Lung (tissue), 12 donors: ENCODE results near the gene HCFC1. TPM values are rescaled to one million over a fixed set of nuclear protein-coding genes. Genes with fewer than 3 reads are reported as not detected.
A peak's percentile ranks its signal among the peaks of the same experiment; 100 is the strongest.
"Not testable (repeated sequence)": the region's sequence is repeated elsewhere in the genome, so short reads cannot be mapped to it uniquely, and the experiment has no call there.

Source experiments
- ATAC-seq: fragments of 200-7000 bp; cut with Tn5 transposase; one replicate; pipeline ENCODE4 v1.9.1; 2020; ENCODE audit warnings: moderate number of reproducible peaks; ENCODE audit not compliant: insufficient read depth, low FRiP score
- DNase-seq, 3 donors: peaks; one replicate each; pipeline ENCODE4 v3.0.0-alpha.2; 2013 to 2017
- H3K27ac ChIP-seq, 2 donors: one replicate each; pipeline ENCODE4 v1.5.1; 2013; ENCODE audit warnings: mild to moderate bottlenecking in 2 of 2, moderate library complexity in 2 of 2, control low read depth in 1 of 2, inconsistent platforms in 1 of 2, low read depth in 1 of 2, low read length in 1 of 2
- H3K27me3 ChIP-seq, 3 donors: one replicate each; pipeline ENCODE4 v1.5.1; 2013; ENCODE audit warnings: low read length in 2 of 3; ENCODE audit not compliant: control insufficient read depth in 3 of 3, insufficient read depth in 3 of 3
- H3K36me3 ChIP-seq, 4 donors: one replicate each; pipeline ENCODE4 v1.5.1; 2013; ENCODE audit warnings: low read length in 4 of 4, mild to moderate bottlenecking in 1 of 4, moderate library complexity in 1 of 4; ENCODE audit not compliant: control insufficient read depth in 4 of 4, insufficient read depth in 4 of 4
- H3K4me1 ChIP-seq, 5 donors: one replicate each; pipeline ENCODE4 v1.5.1; 2013; ENCODE audit warnings: low read length in 5 of 5, mild to moderate bottlenecking in 2 of 5, moderate library complexity in 1 of 5; ENCODE audit not compliant: control insufficient read depth in 5 of 5, insufficient read depth in 5 of 5
- H3K4me3 ChIP-seq: one replicate; pipeline ENCODE4 v1.5.1; 2013; ENCODE audit warnings: mild to moderate bottlenecking, control low read depth, moderate library complexity
- H3K9ac ChIP-seq, 2 donors: one replicate each; pipeline ENCODE4 v1.5.1; 2013; ENCODE audit warnings: low read length in 2 of 2, control low read depth in 1 of 2; ENCODE audit not compliant: insufficient read depth in 1 of 2
- H3K9me3 ChIP-seq, 4 donors: one replicate each; pipeline ENCODE4 v1.5.1; 2013; ENCODE audit warnings: low read length in 3 of 4, mild to moderate bottlenecking in 1 of 4, moderate library complexity in 1 of 4; ENCODE audit not compliant: control insufficient read depth in 4 of 4, insufficient read depth in 3 of 4
- WGBS, 2 donors: extraction: QIAGEN DNeasy Blood & Tissue Kit; methylation state at CpG; one replicate each; pipeline ENCODE4 v1.1.7; 2013; 5-methylcytosine and 5-hydroxymethylcytosine counted together
- polyA plus RNA-seq, 2 donors: library from polyadenylated mRNA; stranded (reverse); fragments of 200-250 nt; gene quantifications; one replicate each; pipeline ENCODE4 v1.2.1, GENCODE V29; 2013
- total RNA-seq, 2 donors: library from RNA; depleted of rRNA in 1 of 2; stranded (reverse); fragments of >200 nt in 1 of 2; gene quantifications; one replicate each; pipeline ENCODE4 v1.2.1, GENCODE V29; 2014 to 2021
- TF ChIP-seq, protein P1 (sequence below): IDR thresholded peaks from 2 replicates; pipeline ENCODE4 v1.5.1; 2012; ENCODE audit warnings: mild to moderate bottlenecking; ENCODE audit errors: control extremely low read depth, extremely low read depth
- donor health status: control.
- donor health status: control.
- donor health status: Bipolar disorder and iron deficiency.
- donor health status: healthy.
- donor health status: DM: yes; HTN: yes; CAD: no.

Gene HCFC1
- total and polyA plus RNA-seq, 4 donors = 10.7 to 59.4 (median 24.1) TPM

DNA sequence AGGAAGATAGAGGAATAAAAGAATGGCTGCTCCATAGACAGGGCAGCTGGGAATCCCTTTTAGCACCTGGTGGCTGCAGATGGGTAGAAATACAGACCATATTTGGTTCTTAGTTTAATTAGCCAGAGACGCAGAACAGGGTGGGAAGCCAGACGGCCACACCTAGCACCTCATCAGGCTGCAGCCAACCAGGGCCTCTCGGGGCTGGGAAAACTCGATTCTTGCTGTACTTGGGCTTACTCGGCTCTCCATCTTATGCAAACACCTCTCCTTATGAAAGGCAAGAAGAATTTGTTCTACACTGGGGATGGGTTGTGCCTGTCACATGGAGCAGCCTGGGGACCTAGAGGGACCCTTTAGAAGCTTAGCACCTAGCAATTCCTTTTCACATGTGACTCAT is 28.4 kb upstream of the HCFC1 start:
- Histone ChIP-seq H3K4me3 (no peak overlapping the region), H3K9ac (no peak overlapping the region), H3K27ac (no peak overlapping the region), H3K27me3 (peaks cover 0 to 22% (median 0%) of the 10 kb centered on the region in 3 donors), H3K9me3 (peaks cover 0 to 4% (median 0%) of the 10 kb centered on the region in 4 donors), H3K36me3 (no peaks in the 10 kb centered on the region), H3K4me1 (no peaks in the 10 kb centered on the region)
- 58 to 63% methylated on average over 5 of the region's 5 CpGs for WGBS, 2 donors
- peak; percentile 58 for ATAC-seq
- TF ChIP-seq, protein P1, sequence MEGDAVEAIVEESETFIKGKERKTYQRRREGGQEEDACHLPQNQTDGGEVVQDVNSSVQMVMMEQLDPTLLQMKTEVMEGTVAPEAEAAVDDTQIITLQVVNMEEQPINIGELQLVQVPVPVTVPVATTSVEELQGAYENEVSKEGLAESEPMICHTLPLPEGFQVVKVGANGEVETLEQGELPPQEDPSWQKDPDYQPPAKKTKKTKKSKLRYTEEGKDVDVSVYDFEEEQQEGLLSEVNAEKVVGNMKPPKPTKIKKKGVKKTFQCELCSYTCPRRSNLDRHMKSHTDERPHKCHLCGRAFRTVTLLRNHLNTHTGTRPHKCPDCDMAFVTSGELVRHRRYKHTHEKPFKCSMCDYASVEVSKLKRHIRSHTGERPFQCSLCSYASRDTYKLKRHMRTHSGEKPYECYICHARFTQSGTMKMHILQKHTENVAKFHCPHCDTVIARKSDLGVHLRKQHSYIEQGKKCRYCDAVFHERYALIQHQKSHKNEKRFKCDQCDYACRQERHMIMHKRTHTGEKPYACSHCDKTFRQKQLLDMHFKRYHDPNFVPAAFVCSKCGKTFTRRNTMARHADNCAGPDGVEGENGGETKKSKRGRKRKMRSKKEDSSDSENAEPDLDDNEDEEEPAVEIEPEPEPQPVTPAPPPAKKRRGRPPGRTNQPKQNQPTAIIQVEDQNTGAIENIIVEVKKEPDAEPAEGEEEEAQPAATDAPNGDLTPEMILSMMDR = no peak
- DNase-seq = peak in 1 of 3 donors; percentile 34

DNA sequence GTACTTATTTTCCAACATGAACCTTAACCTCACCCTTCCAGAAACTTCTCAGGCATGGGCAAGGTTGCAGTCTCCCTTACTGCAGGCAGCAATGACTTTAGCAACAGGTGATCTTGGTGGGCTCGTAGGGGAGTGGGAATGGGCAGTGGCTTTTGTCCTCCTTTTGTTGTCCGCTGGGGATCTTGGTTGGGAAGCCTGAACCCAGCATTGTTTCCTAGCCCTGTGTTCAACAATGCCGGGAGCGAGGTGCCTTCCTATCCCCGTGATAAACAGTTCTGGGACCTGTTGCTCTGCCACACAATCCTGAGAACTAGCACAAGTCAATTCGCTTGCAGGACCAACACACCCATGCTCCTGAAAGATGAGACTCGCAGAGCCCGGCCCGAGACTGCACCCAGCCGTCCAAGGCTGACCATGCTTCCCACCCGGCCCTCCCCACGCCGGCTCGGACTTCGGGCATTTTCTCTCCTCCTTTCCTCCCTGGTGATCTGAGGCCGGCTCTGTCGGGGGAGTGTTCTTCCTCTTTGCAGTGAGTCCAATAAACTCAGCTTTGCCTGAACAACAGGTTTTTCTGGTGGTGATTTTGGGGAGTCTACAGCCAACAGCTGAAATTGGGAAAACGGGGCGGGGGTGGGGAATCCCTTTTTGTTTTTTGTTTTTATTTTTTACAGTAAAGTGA is 27.9 kb upstream of the HCFC1 start:
- H3K36me3 ChIP-seq = no peaks in the 10 kb centered on the region
- no peak for DNase-seq
- 39 to 65% methylated on average over 18 to 19 of the region's 19 CpGs for WGBS, 2 donors
- H3K4me3 ChIP-seq = no peak overlapping the region
- H3K9ac ChIP-seq = no peak overlapping the region
- H3K9me3 ChIP-seq = peaks cover 0 to 4% (median 0%) of the 10 kb centered on the region in 4 donors
- no peaks in the 10 kb centered on the region for H3K4me1 ChIP-seq
- no peak overlapping the region for H3K27ac ChIP-seq
- TF ChIP-seq, protein P1 = no peak
- peaks cover 0 to 22% (median 0%) of the 10 kb centered on the region in 3 donors for H3K27me3 ChIP-seq
- ATAC-seq = no peak

DNA sequence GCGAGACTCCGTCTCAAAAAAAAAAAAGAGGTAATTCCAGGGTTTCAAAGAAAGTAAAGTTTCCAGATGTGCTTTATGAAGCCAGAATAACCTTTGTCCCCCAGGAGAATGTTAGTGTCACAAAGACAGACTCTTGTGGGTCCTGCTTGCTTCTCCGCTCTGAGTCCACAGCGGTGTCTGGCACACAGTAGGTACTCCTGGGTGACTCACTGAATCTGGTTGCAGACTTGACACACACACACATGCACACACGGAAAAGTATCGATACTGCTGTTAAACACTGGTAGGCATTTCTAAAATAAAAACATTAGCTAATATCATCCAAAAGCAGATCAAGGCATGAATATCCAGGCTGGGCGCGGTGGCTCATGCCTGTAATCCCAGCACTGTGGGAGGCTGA is 23.9 kb upstream of the HCFC1 start:
- 96 to 100% methylated on average over 6 to 8 of the region's 8 CpGs for WGBS, 2 donors
- Histone ChIP-seq H3K27ac (no peak overlapping the region), H3K9me3 (peaks cover 0 to 2% (median 0%) of the 10 kb centered on the region in 4 donors), H3K4me1 (no peaks in the 10 kb centered on the region), H3K9ac (no peak overlapping the region), H3K27me3 (peaks cover 0 to 15% (median 0%) of the 10 kb centered on the region in 3 donors), H3K4me3 (no peak overlapping the region), H3K36me3 (no peaks in the 10 kb centered on the region)
- DNase-seq = no peak
- TF ChIP-seq, protein P1 = no peak
- no peak for ATAC-seq

DNA sequence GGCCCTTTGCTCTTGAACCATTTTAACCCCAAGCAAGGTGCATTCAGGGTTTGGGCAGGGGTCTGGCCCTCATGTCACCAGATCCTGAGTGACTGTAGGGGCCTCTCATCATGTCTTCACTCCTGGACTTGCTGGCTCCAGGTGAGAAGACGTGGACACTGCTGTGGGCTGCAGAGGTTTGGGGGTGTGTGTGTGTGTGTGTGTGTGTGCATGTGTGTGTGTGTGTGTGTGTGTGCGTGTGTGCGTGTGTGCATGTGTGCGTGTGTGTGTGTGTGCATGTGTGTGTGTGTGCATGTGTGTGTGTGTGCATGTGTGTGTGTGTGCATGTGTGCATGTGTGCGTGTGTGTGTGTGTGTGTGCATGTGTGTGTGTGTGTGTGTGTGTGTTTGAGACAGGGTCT is 22.8 kb upstream of the HCFC1 start:
- 66 to 100% methylated on average over 1 to 5 of the region's 5 CpGs for WGBS, 2 donors
- not testable (repeated sequence) for H3K9me3 ChIP-seq, H3K27ac ChIP-seq, H3K4me1 ChIP-seq, H3K4me3 ChIP-seq, H3K9ac ChIP-seq, DNase-seq, ATAC-seq, H3K36me3 ChIP-seq
- peaks cover 0 to 15% (median 0%) of the 10 kb centered on the region in 3 donors for H3K27me3 ChIP-seq
